Posterior cingulate gyrus (tissue), 11 donors: ENCODE measurements around the gene KCNJ6.

Experiments
- DNase-seq, 10 donors: peaks; one replicate each; pipeline versions ENCODE4 v3.0.0 to v3.0.0-alpha.2; 2020 to 2021; ENCODE audit warnings: mixed read lengths in 3 of 10
- intact Hi-C: fragments of 100-400 bp; cut with DNase I; formaldehyde crosslinking; loops from one replicate; pipeline ENCODE4 v1.15.1; 2023

The KCNJ6 gene

GRCh38 chr21:37562920-37563640, 353.2 kb downstream of the KCNJ6 start:
- peak in 4 of 10 donors; percentile 19 to 83 (median 28) for DNase-seq
- intact Hi-C loops: loop anchor here (5.0 to 10.0 kb wide), 4 partner anchors 98 to 341 kb away; partner anchors contain the start of genes DYRK1A and VPS26C

GRCh38 chr21:37561941-37562919, 354.0 kb downstream of the KCNJ6 start:
- intact Hi-C loops: loop anchor here (5.0 to 10.0 kb wide), 4 partner anchors 97 to 340 kb away; partner anchors contain the start of genes DYRK1A and VPS26C
- peak in 1 of 10 donors; percentile 27 for DNase-seq

- DNase-seq: no peak
- intact Hi-C loops: loop anchor here (5.0 to 10.0 kb wide), 4 partner anchors 97 to 339 kb away; partner anchors contain the start of genes DYRK1A and VPS26C
Observed at GRCh38 chr21:37561506-37561905, 354.8 kb downstream of the KCNJ6 start.

GRCh38 chr21:37560385-37560784, 355.9 kb downstream of the KCNJ6 start:
- intact Hi-C loops: loop anchor here (5.0 to 10.0 kb wide), 4 partner anchors 96 to 338 kb away; partner anchors contain the start of genes DYRK1A and VPS26C
- DNase-seq: no peak

GRCh38 chr21:37558676-37559211, 357.5 kb downstream of the KCNJ6 start:
- DNase-seq: no peak
- intact Hi-C loops: no loop called here
